K562 (cell line): ENCODE data around the gene MCAT.

ENCODE experiments used
- ATF1 ChIP-seq, 2 experiments: fragments of 450-650 bp in 1 of 2; IDR thresholded peaks; 2 replicates each; pipeline ENCODE4 v1.6.1; 2016; ENCODE audit warnings: missing compliant biosample characterization in 1 of 2, missing genetic modification characterization in 1 of 2
- CTBP1 ChIP-seq: fragments of 450-650 bp; IDR thresholded peaks from 2 replicates; pipeline ENCODE4 v1.6.1; 2016; ENCODE audit warnings: borderline replicate concordance
- CTCF ChIP-seq, 3 experiments: IDR thresholded peaks in 2 of 3; conservative IDR thresholded peaks in 1 of 3; 2 replicates each; pipeline ENCODE4 v1.5.1; 2011 to 2012; ENCODE audit warnings: low read length in 3 of 3, mild to moderate bottlenecking in 3 of 3, control low read depth in 2 of 3, improper control_type of control experiment in 1 of 3, inconsistent platforms in 1 of 3, low read depth in 1 of 3, mixed read lengths in 1 of 3, moderate library complexity in 1 of 3; ENCODE audit not compliant: insufficient read depth in 2 of 3
- IRF9 ChIP-seq: fragments of 450-650 bp; IDR thresholded peaks from 2 replicates; pipeline ENCODE4 v1.6.1; 2016; ENCODE audit warnings: missing biosample characterization, missing genetic modification characterization
- JUN ChIP-seq, 2 experiments: sonication (generic) in 1 of 2; formaldehyde crosslinking in 1 of 2; IDR thresholded peaks; 2 replicates each; pipeline versions ENCODE4 v1.6.1 to v1.8.0; 2012 to 2022; ENCODE audit warnings: borderline replicate concordance in 2 of 2, mild to moderate bottlenecking in 2 of 2, improper control_type of control experiment in 1 of 2, low read depth in 1 of 2, low read length in 1 of 2, missing genetic modification reagents in 1 of 2
- MITF ChIP-seq: IDR thresholded peaks from 2 replicates; pipeline ENCODE4 v1.6.1; 2014; ENCODE audit warnings: antibody characterized with exemption
- RHOXF2B ChIP-seq: fragments of 250-450 bp; sonication (Bioruptor Pico); conservative IDR thresholded peaks from 2 replicates; pipeline ENCODE4 v1.5.1; 2021
- TRIM28 ChIP-seq: fragments of 450-650 bp; IDR thresholded peaks from 2 replicates; pipeline ENCODE4 v1.6.1; 2017
- ZNF512 ChIP-seq: IDR thresholded peaks from 2 replicates; pipeline ENCODE4 v1.6.1; 2016; ENCODE audit warnings: missing genetic modification characterization, missing compliant biosample characterization

- TF ChIP-seq ATF1 (CRISPR knock-in tag; IDR thresholded peaks at IDR 0.05), result no peak
- TF ChIP-seq ATF1 (tag; IDR thresholded peaks at IDR 0.05), result no peak
- TF ChIP-seq CTCF (IDR thresholded peaks at IDR 0.05 in 2 of 3, conservative IDR thresholded peaks at IDR 0.05 in 1 of 3; ENCODE audit: insufficient read depth in 2 of 3, low read depth in 1 of 3, low read length in 3 of 3), result no peak
- TF ChIP-seq RHOXF2B (CRISPR knock-in tag), result no peak
- no peak for TF ChIP-seq MITF
- TF ChIP-seq ZNF512, result no peak
- no peak for TF ChIP-seq CTBP1
- TF ChIP-seq JUN (IDR thresholded peaks at IDR 0.05; ENCODE audit: borderline replicate concordance, low read depth, low read length), result no peak
- no peak for TF ChIP-seq JUN (CRISPR knock-in tag; IDR thresholded peaks at IDR 0.05; ENCODE audit: borderline replicate concordance)
- no peak for TF ChIP-seq TRIM28
- TF ChIP-seq IRF9 (tag), result no peak
These were observed 8.2 kb upstream of the MCAT start, which contains the start of gene TSPO for GRCh38 chr22:43151251-43152002.
